22Rv1 (cell line): ENCODE results near the gene TRPM5.

Source experiments
- CTCF ChIP-seq: fragments of 450-650 bp; IDR thresholded peaks from 2 replicates; pipeline ENCODE4 v1.5.1; 2017; ENCODE audit warnings: mild to moderate bottlenecking
- ZFX ChIP-seq: fragments of 450-650 bp; IDR thresholded peaks from 2 replicates; pipeline ENCODE4 v1.6.1; 2017; ENCODE audit warnings: antibody characterized with exemption, borderline replicate concordance

GRCh38 chr11:2432171-2432621 is 12.1 kb downstream of the TRPM5 start:
- TF ChIP-seq CTCF (no peak), ZFX (no peak)
